Type B pancreatic cell (in vitro differentiated cells): ENCODE results near the gene TSC22D1. TPM values are rescaled to one million over a fixed set of nuclear protein-coding genes. Genes with fewer than 3 reads are reported as not detected.

ENCODE experiments used
- DNase-seq: peaks from one replicate; pipeline ENCODE4 v3.0.0; 2021; ENCODE audit warnings: mixed read lengths; ENCODE audit not compliant: unreplicated experiment; ENCODE audit errors: extremely low spot score
- H3K27ac Mint-ChIP-seq: 2 replicates; pipeline ENCODE4 v1.8.0; 2021; ENCODE audit warnings: mild to moderate bottlenecking, mixed read lengths
- H3K27me3 Mint-ChIP-seq: 2 replicates; pipeline ENCODE4 v1.8.0; 2021; ENCODE audit warnings: mixed read lengths
- H3K36me3 Mint-ChIP-seq: 2 replicates; pipeline ENCODE4 v1.8.0; 2021; ENCODE audit warnings: mixed read lengths
- H3K4me1 Mint-ChIP-seq: one replicate; pipeline ENCODE4 v1.8.0; 2021; ENCODE audit warnings: mixed read lengths; ENCODE audit not compliant: unreplicated experiment
- H3K4me3 Mint-ChIP-seq: 2 replicates; pipeline ENCODE4 v1.8.0; 2021; ENCODE audit warnings: mild to moderate bottlenecking, mixed read lengths
- H3K9me3 Mint-ChIP-seq: 2 replicates; pipeline ENCODE4 v1.8.0; 2021; ENCODE audit warnings: mixed read lengths
- CTCF ChIP-seq: fragments of 200-600 bp; sonication (generic); conservative IDR thresholded peaks from 2 replicates; pipeline ENCODE4 v1.5.0; 2021; ENCODE audit warnings: antibody characterized with exemption, mild to moderate bottlenecking
- total RNA-seq: library from RNA; stranded (reverse); gene quantifications from 2 replicates; pipeline ENCODE4 v1.2.1, GENCODE V29; 2021; ENCODE audit warnings: low replicate concordance

TSC22D1 gene
- total RNA-seq, 1 donor from 2014 or later: 132 TPM

GRCh38 chr13:44407379-44407778 is 168.8 kb downstream of the TSC22D1 start:
- H3K9me3 Mint-ChIP-seq: no peaks in the 10 kb centered on the region
- peaks cover 37% of the 10 kb centered on the region for H3K4me1 Mint-ChIP-seq
- DNase-seq: no peak
- no peaks in the 10 kb centered on the region for H3K36me3 Mint-ChIP-seq
- peaks cover 13% of the 10 kb centered on the region for H3K27me3 Mint-ChIP-seq
- no peak overlapping the region for H3K4me3 Mint-ChIP-seq
- no peak for TF ChIP-seq CTCF
- H3K27ac Mint-ChIP-seq: no peak overlapping the region

GRCh38 chr13:44406617-44407016 is 169.5 kb downstream of the TSC22D1 start:
- no peak overlapping the region for H3K4me3 Mint-ChIP-seq

GRCh38 chr13:44404261-44405132 is 171.6 kb downstream of the TSC22D1 start:
- no peak for DNase-seq
- peak overlapping the region; percentile 83 for H3K27ac Mint-ChIP-seq

More at GRCh38 chr13:44406617-44407016, 169.5 kb downstream of the TSC22D1 start:
- Mint-ChIP-seq H3K36me3 (no peaks in the 10 kb centered on the region), H3K27me3 (peaks cover 16% of the 10 kb centered on the region), H3K27ac (no peak overlapping the region), H3K9me3 (no peaks in the 10 kb centered on the region), H3K4me1 (peaks cover 36% of the 10 kb centered on the region)
- no peak for TF ChIP-seq CTCF
- DNase-seq: no peak

GRCh38 chr13:44403461-44404056 is 172.6 kb downstream of the TSC22D1 start:
- Mint-ChIP-seq H3K27ac (peak overlapping the region; percentile 83), H3K4me1 (peaks cover 53% of the 10 kb centered on the region), H3K9me3 (no peaks in the 10 kb centered on the region)

More at GRCh38 chr13:44404261-44405132, 171.6 kb downstream of the TSC22D1 start:
- peak overlapping the region; percentile 65 for H3K4me3 Mint-ChIP-seq
- H3K9me3 Mint-ChIP-seq: no peaks in the 10 kb centered on the region
- H3K36me3 Mint-ChIP-seq: no peaks in the 10 kb centered on the region
- peaks cover 19% of the 10 kb centered on the region for H3K27me3 Mint-ChIP-seq
- peaks cover 44% of the 10 kb centered on the region for H3K4me1 Mint-ChIP-seq
- TF ChIP-seq CTCF: no peak

GRCh38 chr13:44402899-44403445 is 173.2 kb downstream of the TSC22D1 start:
- H3K4me3 Mint-ChIP-seq: peak overlapping the region; percentile 13
- H3K27ac Mint-ChIP-seq: peak overlapping the region; percentile 83

More at GRCh38 chr13:44403461-44404056, 172.6 kb downstream of the TSC22D1 start:
- H3K4me3 Mint-ChIP-seq: peak overlapping the region; percentile 65
- TF ChIP-seq CTCF: no peak
- H3K27me3 Mint-ChIP-seq: peaks cover 23% of the 10 kb centered on the region
- H3K36me3 Mint-ChIP-seq: no peaks in the 10 kb centered on the region
- DNase-seq: no peak

More at GRCh38 chr13:44402899-44403445, 173.2 kb downstream of the TSC22D1 start:
- no peaks in the 10 kb centered on the region for H3K9me3 Mint-ChIP-seq
- H3K4me1 Mint-ChIP-seq: peaks cover 58% of the 10 kb centered on the region
- H3K27me3 Mint-ChIP-seq: peaks cover 25% of the 10 kb centered on the region
- no peaks in the 10 kb centered on the region for H3K36me3 Mint-ChIP-seq
- DNase-seq: no peak
- no peak for TF ChIP-seq CTCF
